GM21367 (cell line): Measurements from ENCODE around the gene PIGT.

Source experiments
- ATAC-seq: cut with Tn5 transposase; IDR thresholded peaks from one replicate; pipeline ENCODE4 v1.9.1; 2021; ENCODE audit not compliant: unreplicated experiment

The PIGT gene

GRCh38 chr20:45427236-45428149, 11.6 kb downstream of the PIGT start:
- ATAC-seq = no peak

GRCh38 chr20:45429618-45430017, 13.7 kb downstream of the PIGT start:
- no peak for ATAC-seq

GRCh38 chr20:45432294-45432693, 16.4 kb downstream of the PIGT start:
- peak; percentile 63 for ATAC-seq

GRCh38 chr20:45433316-45433715, 17.4 kb downstream of the PIGT start:
- no peak for ATAC-seq

DNA sequence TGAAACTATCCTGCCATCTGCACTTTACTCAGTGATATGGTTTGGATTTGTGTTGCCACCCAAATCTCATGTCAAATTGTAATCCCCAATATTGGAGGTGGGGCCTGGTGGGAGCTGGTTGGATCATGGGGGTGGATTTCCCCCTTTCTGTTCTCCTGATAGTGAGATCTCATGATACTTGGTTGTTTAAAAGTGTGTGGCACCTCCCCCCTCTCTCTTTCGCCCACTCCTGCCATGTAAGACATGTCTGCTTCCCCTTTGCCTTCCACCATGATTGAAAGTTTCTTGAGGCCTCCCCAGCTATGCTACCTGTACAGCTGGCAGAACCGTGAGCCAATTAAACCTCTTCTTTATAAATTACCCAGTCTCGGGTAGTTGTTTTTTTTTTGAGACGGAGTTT, 18.0 kb downstream of the PIGT start:
- ATAC-seq = no peak

GRCh38 chr20:45436732-45437485, 21.0 kb downstream of the PIGT start:
- peak; percentile 82 for ATAC-seq

DNA sequence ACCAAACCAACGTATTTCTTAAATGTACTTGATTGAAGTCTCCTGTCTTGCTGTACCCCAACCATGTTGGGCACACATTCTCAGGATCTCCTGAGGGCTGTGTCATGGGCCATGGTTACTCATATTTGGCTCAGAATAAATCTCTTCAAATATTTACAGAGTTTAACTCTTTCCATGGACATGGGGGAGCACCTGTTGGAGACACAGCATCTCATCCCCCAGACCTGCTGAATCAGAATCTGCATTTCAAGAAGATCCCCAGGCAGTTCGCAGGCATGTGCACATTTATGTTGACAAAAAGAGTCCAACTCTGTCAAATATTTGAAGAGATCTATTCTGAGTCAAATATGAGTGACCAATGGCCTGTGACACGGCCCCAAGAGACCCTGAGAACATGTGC, 24.5 kb downstream of the PIGT start:
- ATAC-seq = no peak

GRCh38 chr20:45440891-45441685, 25.1 kb downstream of the PIGT start:
- ATAC-seq = no peak

- ATAC-seq = no peak
These were observed 25.8 kb downstream of the PIGT start for GRCh38 chr20:45441746-45442145.

DNA sequence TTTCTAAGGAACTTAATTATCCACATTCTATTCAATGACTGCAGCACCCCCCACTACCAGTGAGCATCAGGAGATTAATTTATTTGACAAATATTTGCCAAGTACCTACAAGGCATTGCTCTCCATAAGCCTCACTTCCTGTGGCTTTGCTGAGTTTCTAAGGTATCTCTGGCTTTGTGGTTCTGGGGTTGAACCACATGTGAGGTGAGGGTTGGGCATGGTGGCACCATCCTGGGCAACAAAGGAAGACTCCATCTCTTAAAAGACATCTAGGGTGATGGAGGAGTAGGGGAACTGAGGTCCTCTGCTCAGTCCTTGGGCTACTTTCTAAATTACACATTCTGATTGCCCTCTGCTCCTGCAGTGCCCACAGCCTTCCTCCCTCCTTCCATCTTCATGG, 28.1 kb downstream of the PIGT start:
- no peak for ATAC-seq

GRCh38 chr20:45445805-45446562, 30.0 kb downstream of the PIGT start:
- ATAC-seq = no peak

DNA sequence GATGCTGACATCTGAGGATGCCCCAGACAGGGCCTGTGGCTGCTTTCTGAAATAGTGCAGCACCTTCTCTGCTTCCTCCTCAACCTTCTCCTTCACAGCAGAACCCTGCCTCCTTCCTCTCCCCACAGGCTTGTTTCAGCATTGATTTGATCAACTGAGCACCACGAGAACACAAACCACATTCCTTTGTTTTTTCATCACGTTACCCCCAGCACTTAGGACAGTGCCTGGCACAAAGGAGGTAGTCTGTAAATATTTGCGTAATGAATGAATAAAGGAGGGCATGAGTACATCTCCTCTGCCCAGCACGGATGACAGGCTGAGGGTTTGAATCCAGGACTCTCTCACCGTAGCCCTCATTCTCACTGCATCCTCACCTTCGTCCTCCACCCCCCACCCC, 32.3 kb downstream of the PIGT start:
- no peak for ATAC-seq

DNA sequence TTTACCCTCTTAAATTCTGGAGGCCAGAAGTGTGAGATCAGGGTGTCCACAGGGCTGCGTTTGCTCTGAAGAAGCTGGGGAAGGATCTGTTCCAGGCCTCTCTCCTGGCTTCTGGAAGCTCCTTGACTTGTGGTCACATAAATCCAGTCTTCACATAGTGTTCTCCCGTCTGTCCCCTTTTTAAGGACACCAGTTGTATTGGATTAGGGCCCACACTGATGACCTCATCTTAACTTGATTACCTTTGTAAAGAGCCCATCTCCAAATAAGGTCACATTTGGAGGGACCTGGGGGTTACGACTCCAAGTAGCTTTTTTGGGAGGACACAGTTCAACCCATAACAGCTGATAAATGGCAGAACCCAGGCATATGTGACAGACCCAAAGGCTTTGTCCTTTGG, 33.6 kb downstream of the PIGT start:
- no peak for ATAC-seq

- ATAC-seq = no peak
These were observed 34.3 kb downstream of the PIGT start for GRCh38 chr20:45450097-45450818.

GRCh38 chr20:45452238-45452637, 36.3 kb downstream of the PIGT start:
- no peak for ATAC-seq

DNA sequence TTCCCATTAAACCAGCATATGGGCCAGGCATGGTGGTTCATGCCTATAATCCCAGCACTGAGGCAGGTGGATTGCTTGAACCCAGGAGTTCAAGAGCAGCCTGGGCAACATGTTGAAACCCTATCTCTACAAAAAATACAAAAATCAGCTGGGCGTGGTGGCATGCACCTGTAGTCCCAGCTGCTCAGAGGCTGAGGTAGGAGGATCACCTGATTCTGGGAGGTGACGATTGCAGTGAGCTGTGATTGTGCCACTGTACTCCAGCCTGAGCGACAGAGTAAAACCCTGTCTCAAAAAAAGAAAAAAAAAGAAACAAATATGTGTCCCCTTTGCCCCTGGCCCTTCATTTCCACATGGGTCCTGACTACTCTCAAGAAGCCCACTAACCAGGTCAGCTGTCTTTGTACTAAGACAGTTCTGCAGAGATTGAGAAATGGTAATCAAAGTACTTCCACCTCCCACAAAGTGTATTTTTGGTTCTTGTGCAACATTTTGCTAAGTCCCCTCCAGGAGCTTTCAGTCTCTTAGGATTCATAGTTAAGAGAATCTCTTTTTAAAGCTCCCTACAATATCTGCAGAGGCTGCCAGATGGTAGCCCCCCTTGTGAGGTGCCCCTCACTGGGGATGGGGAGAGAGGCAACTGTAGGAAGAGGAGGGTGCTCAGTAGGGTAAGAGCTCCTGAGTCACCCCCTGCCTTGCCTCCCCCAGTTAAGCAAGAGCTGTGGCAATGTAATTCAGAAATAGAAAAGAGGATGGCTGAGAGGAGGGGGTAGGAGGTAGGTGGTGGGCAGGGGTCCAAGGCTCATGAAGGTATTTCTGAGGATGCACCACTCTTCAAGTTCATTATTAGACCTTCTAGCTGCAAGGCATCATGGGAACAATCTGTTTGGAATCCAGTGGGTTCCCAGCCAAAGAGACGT, 37.1 kb downstream of the PIGT start:
- ATAC-seq = no peak

- ATAC-seq = no peak
These were observed 40.7 kb downstream of the PIGT start for GRCh38 chr20:45456632-45457031.

- ATAC-seq = no peak
These were observed 43.7 kb downstream of the PIGT start for GRCh38 chr20:45459606-45460005.

- ATAC-seq = no peak
These were observed 45.3 kb downstream of the PIGT start for GRCh38 chr20:45461225-45461624.
